AG09319 (cell line): Measurements from ENCODE around the gene SLC19A2.
"Not testable (repeated sequence)": the region's sequence is repeated elsewhere in the genome, so short reads cannot be mapped to it uniquely, and the experiment has no call there.

Experiments used
- DNase-seq: peaks from one replicate; pipeline ENCODE4 v3.0.0-alpha.2; 2010; ENCODE audit warnings: low read depth; ENCODE audit errors: extremely low read depth
- CTCF ChIP-seq: IDR thresholded peaks from 2 replicates; pipeline ENCODE4 v1.5.1; 2011; ENCODE audit warnings: low read depth, mild to moderate bottlenecking, inconsistent platforms, low read length, moderate library complexity

SLC19A2 gene, protein sequence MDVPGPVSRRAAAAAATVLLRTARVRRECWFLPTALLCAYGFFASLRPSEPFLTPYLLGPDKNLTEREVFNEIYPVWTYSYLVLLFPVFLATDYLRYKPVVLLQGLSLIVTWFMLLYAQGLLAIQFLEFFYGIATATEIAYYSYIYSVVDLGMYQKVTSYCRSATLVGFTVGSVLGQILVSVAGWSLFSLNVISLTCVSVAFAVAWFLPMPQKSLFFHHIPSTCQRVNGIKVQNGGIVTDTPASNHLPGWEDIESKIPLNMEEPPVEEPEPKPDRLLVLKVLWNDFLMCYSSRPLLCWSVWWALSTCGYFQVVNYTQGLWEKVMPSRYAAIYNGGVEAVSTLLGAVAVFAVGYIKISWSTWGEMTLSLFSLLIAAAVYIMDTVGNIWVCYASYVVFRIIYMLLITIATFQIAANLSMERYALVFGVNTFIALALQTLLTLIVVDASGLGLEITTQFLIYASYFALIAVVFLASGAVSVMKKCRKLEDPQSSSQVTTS

GRCh38 chr1:169485431-169486280, at the start of gene SLC19A2:
TSS of gene SLC19A2 (minus strand) at chr1:169485944. CDS start at chr1:169485766, 178 bp downstream.
- TF ChIP-seq CTCF: peak; percentile 34
- DNase-seq: peak; percentile 97

DNA sequence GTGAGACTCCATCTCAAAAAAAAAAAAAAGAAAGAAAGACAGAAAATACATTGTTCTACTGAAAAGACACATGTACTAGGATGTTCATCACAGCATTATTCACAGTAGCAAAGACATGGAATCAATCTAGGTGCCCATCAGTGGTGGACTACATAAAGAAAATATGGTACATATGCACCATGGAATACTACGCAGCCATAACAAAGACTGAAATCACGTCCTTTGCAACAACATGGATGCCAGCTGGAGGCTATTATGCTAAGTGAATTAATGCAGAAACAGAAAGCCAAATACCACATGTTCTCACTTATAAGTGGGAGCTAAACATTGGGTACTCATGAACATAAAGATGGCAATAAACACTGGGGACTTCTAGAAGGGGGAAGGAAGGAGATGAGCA, 48.9 kb upstream of the SLC19A2 start:
- no peak for DNase-seq
- TF ChIP-seq CTCF: no peak

- DNase-seq: not testable (repeated sequence)
Observed at GRCh38 chr1:169533528-169534190, 47.9 kb upstream of the SLC19A2 start.

DNA sequence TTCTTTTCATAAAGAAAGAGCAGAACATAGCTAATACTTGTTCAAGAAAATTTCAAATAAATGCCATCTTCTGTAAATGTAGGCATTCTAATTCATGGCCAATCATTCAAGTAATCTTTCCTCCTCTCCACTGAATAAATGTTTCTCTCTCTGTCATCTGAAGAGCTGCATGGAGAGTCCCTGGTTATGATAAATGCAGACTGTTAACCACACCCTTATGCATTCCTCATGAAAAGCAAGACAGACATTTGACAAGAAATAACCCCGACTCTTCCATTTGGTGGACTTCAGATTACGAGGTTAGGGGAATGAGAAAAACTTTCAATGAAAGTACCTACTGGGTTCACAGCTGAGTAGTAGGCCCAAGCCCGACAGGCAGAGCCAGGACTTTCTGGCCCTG, 44.7 kb upstream of the SLC19A2 start:
- no peak for TF ChIP-seq CTCF
- DNase-seq: no peak

DNA sequence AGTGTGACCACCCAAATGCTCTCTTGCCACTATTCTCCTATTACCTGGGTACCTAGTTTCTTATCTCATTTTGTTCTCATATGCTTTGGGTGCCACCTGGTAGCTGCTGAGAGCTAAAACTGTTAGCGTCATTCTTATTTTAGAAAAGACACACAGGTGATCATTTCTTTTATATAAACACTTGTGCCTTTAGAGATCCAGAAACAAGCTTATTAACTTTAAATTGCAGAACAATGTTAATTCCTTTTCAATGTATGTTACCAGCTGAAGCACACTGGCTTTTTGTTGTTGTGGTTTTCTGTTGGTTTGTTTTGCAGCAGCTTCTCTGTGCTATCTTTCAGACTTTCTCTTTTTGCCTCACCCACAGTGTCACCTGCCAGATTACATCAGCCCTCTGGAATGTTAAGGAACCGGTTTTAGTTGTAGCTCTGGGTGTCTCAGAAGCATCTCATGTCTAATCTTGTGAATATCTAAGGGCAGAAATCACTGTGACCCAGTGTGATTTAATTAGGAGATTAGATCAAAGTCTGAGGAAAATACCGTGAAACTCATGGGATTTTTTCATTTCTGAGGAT, 43.4 kb upstream of the SLC19A2 start:
- no peak for DNase-seq
- no peak for TF ChIP-seq CTCF

DNA sequence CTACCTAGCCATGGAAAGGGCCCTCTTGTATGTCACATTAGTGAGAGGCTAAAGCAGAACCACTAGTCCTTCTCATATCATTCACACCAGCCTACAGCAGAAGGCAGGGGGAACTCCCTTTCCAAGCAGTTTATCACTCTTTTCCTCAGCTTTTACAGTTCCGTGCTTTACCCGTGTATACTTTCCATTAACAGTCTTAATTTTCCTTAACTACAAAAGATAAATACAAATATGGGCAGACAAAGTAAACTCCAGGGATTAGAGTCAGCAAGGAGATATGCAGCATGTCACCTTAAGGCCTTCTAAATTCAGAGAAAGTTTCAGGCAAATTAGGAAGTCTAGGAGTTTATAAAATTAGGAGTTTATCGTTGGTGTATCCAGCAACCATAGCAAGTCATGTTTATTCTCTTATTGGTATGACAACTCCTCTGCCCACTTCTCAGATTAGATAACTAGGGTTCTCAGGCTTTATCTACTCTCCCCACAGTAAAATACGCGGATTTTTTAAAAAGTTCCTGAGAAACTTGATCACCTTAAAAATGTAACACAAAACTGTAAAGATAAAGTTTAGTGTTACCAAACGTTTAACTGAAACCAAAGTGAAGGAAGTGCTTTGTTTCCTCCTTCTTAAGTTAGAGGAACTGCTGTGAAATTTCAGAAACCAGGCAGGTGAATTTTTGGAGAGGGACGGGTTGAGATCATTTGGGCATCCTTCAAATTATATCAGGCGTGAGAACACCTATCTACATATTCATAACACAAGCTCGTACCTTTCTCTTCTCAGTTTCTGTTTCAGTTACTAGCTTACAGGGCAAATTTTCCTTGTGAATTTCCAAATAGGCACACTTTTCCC, 42.7 kb upstream of the SLC19A2 start:
- TF ChIP-seq CTCF: no peak
- no peak for DNase-seq
